Dendritic cell treated with granulocyte-macrophage colony-stimulating factor and Interleukin-4, amounts not matched to agents 40 ng/mL and 50 ng/mL, for 4 days (primary cell): Measurements from ENCODE around the gene CD55.

Experiments
- H3K27ac Mint-ChIP-seq: one replicate; pipeline ENCODE4 v1.8.0; 2022; ENCODE audit warnings: mild to moderate bottlenecking, mixed read lengths
- H3K27me3 Mint-ChIP-seq: one replicate; pipeline ENCODE4 v1.8.0; 2022; ENCODE audit warnings: mild to moderate bottlenecking, mixed read lengths
- H3K36me3 Mint-ChIP-seq: one replicate; pipeline ENCODE4 v1.8.0; 2022; ENCODE audit warnings: low read depth, mixed read lengths
- H3K4me1 Mint-ChIP-seq: one replicate; pipeline ENCODE4 v1.8.0; 2022; ENCODE audit warnings: low read depth, mixed read lengths
- H3K4me3 Mint-ChIP-seq: one replicate; pipeline ENCODE4 v1.8.0; 2022; ENCODE audit warnings: mild to moderate bottlenecking, moderate library complexity, mixed read lengths
- H3K9me3 Mint-ChIP-seq: one replicate; pipeline ENCODE4 v1.8.0; 2022; ENCODE audit warnings: mixed read lengths
- intact Hi-C: fragments of 100-400 bp; cut with micrococcal nuclease; formaldehyde crosslinking; loops from one replicate; pipeline ENCODE4 v1.15.0; 2022

Gene CD55

DNA sequence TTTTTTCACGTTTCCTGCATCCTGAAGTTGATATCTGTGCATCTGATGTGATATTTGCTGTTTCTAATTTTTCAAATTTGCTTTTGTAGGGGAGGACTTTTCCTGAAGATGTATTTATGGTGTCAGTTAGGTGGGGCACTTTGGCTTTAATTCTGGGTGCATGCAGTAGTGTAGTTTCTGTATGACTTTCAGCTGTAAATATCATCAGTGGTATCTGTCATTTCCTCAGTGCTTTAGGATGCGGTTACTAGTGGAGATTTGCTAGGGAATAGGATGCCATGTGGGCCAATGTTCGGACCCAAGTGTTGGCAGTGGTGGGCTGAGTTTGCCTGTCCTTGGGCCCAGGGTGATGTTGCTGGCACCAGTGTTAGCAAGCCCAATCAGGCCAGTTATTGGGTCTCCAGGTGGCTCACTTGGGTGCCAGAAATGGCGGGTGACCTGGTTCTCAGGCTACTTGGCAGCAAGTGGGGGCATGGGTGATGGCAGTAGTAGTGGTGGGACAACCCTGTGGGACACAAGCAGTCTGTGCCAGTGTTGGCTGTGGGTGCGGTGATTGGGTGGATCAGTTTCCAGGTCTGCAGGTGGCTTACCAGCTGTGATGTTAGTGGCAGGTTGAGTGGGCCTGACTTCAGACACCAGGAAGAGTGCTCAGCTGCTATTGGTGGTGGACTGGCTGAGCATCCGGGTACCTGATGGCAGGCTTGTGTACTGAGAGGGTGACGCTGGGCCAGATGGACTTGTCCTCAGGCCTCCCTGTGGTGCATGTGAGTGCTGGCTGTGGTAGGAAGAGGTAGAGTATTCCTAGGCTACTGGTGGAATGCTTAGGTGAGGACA is 24.4 kb downstream of the CD55 start:
- peaks cover 91% of the 10 kb centered on the region for H3K36me3 Mint-ChIP-seq
- H3K27me3 Mint-ChIP-seq, result no peaks in the 10 kb centered on the region
- H3K9me3 Mint-ChIP-seq, result no peaks in the 10 kb centered on the region
- H3K27ac Mint-ChIP-seq, result no peak overlapping the region
- H3K4me1 Mint-ChIP-seq, result peaks cover 25% of the 10 kb centered on the region
- no peak overlapping the region for H3K4me3 Mint-ChIP-seq
- intact Hi-C loops, result no loop called here

DNA sequence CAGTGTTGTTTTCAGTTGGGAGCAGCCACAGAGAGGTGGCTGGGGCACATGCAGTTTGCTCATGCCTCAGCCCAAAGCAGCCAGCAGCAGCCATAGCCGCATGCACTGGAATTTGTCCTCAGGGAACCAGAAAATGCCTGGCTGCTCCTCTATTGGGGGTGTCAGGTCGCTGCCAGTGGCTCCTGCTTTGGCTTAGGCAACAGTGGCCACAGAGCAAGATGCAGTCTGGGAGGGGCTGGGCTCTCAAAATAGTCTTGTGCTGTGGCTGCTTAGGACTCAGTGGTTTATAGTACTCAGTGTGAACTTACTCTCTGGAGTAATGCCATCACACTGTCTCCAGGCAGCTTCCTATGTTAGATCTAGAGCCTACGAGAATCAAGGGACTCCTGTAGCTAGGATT is 25.0 kb downstream of the CD55 start:
- Mint-ChIP-seq H3K27me3 (no peaks in the 10 kb centered on the region), H3K27ac (no peak overlapping the region), H3K4me3 (no peak overlapping the region), H3K9me3 (no peaks in the 10 kb centered on the region), H3K36me3 (peaks cover 90% of the 10 kb centered on the region), H3K4me1 (peaks cover 20% of the 10 kb centered on the region)
- intact Hi-C loops, result no loop called here

DNA sequence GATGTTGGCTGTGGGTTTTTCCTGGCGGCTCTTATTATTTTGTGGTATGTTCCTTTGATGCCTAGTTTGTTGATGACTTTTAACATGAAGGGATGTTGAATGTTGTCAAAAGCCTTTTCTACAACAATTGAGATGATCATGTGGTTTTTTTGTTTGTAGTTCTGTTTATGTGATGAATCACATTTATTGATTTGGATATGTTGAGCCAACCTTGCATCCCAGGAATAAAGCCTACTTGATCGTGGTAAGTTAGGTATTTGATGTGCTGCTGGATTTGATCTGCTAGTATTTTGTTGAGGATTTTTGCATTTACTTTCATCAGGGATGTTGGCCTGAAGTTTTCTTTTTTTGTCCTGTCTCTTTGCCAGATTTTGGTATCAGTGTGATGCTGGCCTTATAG is 28.5 kb downstream of the CD55 start:
- no peaks in the 10 kb centered on the region for H3K9me3 Mint-ChIP-seq
- no peaks in the 10 kb centered on the region for H3K4me1 Mint-ChIP-seq
- intact Hi-C loops, result no loop called here
- H3K36me3 Mint-ChIP-seq, result peaks cover 62% of the 10 kb centered on the region
- H3K27me3 Mint-ChIP-seq, result no peaks in the 10 kb centered on the region
- H3K4me3 Mint-ChIP-seq, result no peak overlapping the region
- no peak overlapping the region for H3K27ac Mint-ChIP-seq

DNA sequence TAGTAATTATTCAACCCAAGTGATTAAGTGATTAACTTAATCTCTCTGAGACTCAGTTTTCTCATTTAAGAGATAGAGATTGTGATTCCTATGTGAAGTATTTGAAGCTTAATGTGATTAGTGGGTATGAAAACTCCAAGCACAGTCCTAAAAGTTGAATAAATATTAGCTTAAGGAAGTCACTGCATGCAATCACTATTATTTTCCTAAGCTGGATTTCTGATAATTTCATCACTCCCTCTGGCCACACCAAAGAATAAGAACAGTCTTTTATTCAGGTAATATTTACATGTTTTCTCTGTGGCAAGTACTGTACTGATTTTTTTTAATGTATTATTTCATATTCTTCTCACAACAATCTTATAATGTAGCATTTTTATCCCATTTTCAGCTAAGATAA is 31.1 kb downstream of the CD55 start:
- Mint-ChIP-seq H3K4me1 (no peaks in the 10 kb centered on the region), H3K27me3 (no peaks in the 10 kb centered on the region), H3K27ac (no peak overlapping the region), H3K4me3 (no peak overlapping the region), H3K9me3 (no peaks in the 10 kb centered on the region), H3K36me3 (peaks cover 37% of the 10 kb centered on the region)
- intact Hi-C loops, result no loop called here

DNA sequence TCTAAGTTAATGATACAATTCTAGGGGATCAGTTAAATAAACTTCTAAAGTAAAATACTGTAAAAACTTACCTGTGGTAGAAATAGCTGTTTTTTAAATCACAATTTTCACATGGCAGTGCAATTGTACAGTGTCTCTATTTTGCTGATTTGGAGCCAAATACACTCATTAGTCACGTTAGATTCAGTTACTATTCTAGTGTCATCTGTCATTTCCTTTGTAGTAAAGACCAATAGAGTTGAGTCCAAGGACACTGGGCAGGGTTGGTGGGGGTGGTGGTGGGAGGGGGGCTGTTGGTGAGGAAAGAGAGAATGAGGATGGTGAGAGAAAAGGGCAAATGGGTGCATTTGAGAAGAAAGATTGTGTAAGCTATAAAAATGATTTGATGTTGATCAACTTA is 33.6 kb downstream of the CD55 start:
- Mint-ChIP-seq H3K36me3 (peaks cover 22% of the 10 kb centered on the region), H3K4me3 (no peak overlapping the region), H3K27ac (no peak overlapping the region), H3K9me3 (no peaks in the 10 kb centered on the region), H3K4me1 (no peaks in the 10 kb centered on the region), H3K27me3 (no peaks in the 10 kb centered on the region)
- intact Hi-C loops, result no loop called here

DNA sequence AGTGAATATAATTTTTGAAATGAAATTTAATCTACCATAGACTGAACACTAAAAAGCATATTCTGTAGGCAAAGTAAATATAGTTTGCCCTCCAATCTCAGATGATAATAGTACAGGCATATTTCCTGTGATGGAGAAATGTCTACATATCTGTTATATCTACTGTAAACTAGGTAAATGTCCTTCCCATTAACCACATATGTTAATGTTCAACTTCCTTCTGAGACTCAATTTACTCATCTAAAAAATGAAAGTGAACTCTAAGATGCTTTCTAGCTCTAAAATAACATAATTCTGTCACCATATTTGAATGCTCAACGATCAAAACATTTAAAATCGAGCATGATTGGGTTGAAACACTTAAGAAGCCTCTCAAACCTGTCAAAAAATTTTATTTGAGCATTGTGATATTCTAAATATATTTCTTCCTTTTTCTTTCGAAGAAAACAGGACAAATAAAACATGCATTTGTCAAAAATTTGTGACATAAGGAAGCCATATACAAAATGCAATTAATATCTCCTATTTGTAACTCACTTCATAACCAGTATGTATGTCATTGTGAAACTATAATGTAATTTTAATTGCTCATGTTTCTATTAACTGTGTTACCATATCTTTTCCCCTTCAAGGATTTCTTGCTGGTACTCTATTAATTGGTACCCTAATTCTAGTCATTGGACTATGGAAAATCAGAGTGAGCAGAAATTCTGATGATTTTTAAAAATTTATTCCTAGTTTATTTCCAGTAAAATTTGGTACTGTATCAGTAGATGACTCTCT is 34.2 kb downstream of the CD55 start:
- no peak overlapping the region for H3K4me3 Mint-ChIP-seq
- H3K36me3 Mint-ChIP-seq, result peaks cover 16% of the 10 kb centered on the region
- H3K4me1 Mint-ChIP-seq, result no peaks in the 10 kb centered on the region
- intact Hi-C loops, result no loop called here
- no peaks in the 10 kb centered on the region for H3K9me3 Mint-ChIP-seq
- no peaks in the 10 kb centered on the region for H3K27me3 Mint-ChIP-seq
- no peak overlapping the region for H3K27ac Mint-ChIP-seq

DNA sequence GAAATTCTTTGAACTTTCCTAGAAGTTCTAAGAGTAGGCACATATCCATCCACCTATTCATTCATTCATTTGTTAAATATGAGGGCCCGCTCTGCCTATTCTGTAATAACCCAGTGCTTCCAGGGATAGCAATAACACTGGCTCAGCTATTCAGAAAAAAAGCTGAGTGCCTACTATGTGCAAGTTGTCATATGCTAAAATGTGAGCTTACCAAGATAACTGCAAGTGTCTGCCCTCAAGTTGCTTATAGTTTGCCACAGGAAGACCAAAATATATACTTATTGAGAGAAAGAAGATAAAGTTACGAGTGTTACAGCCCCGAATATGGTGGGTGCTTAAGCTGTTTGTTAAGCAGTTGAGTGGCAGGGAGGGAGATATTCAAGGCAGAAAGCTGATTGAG is 39.6 kb downstream of the CD55 start:
- H3K36me3 Mint-ChIP-seq, result peaks cover 9% of the 10 kb centered on the region
- intact Hi-C loops, result no loop called here
- H3K4me1 Mint-ChIP-seq, result no peaks in the 10 kb centered on the region

DNA sequence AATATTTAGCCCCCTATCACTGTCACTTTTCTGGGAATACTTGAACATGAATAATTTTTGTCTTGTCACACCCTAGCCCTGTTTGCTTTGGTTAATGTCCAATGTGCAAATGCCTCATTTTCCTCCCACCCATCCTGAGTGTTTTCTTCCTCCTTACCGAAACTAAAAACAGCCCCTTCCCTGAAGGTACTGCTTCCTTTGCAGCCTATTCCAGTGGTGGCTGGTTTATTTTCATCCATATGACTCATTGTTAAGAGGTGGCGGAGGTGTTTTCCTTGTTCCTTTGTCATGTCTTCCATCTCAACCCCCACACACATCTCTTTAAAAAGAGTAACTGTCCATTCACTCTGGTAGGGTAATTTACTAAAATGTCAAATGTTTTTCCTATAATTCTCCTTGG is 40.4 kb downstream of the CD55 start:
- H3K36me3 Mint-ChIP-seq, result peaks cover 9% of the 10 kb centered on the region
- no peak overlapping the region for H3K27ac Mint-ChIP-seq
- intact Hi-C loops, result no loop called here
- no peaks in the 10 kb centered on the region for H3K27me3 Mint-ChIP-seq
- no peaks in the 10 kb centered on the region for H3K9me3 Mint-ChIP-seq
- H3K4me1 Mint-ChIP-seq, result no peaks in the 10 kb centered on the region
- no peak overlapping the region for H3K4me3 Mint-ChIP-seq

More for the DNA sequence above, 39.6 kb downstream of the CD55 start:
- H3K27ac Mint-ChIP-seq, result no peak overlapping the region
- no peaks in the 10 kb centered on the region for H3K27me3 Mint-ChIP-seq
- no peaks in the 10 kb centered on the region for H3K9me3 Mint-ChIP-seq
- H3K4me3 Mint-ChIP-seq, result no peak overlapping the region

DNA sequence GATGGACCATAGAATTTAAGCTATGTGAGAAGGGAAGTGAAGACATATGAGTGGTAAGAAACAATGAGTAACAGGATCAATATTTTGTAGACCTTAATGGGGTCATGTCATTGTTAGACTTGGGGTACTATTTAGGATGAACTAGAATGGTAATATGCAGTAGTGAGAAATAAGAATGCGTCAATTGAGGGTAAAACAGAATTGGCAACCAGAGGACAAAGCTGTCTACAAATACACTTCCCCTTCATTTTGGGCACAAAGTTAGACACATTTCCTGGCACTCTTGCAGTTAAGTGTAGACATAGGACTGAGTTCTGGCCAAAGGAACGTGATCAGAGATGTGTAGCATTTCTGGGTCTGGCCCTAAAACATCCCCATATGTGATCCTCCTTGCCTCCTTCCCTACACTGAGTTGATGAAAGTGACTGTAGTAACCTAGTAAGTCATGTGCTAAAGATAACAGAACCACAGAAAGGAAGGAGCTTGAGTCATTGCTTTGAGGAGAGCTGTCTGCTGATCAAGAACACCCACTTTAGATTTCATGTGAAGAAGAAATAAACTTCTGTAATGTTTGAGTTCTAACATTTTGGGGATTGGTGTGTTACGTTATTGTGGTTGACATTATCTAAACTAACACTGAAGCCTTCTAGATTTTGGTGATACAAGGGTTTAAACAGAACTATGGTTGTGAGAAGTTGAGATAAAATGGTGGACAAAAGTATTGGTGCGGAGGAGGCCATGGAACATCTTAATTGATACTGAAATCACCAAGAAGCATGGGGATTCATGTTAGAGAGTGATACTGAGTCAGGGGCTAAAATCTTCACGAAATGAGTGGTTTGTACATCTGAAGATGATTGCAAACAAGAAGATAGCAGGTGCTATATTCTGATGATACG is 41.7 kb downstream of the CD55 start:
- Mint-ChIP-seq H3K36me3 (peaks cover 9% of the 10 kb centered on the region), H3K4me1 (no peaks in the 10 kb centered on the region), H3K27me3 (no peaks in the 10 kb centered on the region), H3K27ac (no peak overlapping the region), H3K4me3 (no peak overlapping the region), H3K9me3 (no peaks in the 10 kb centered on the region)
- intact Hi-C loops, result no loop called here

DNA sequence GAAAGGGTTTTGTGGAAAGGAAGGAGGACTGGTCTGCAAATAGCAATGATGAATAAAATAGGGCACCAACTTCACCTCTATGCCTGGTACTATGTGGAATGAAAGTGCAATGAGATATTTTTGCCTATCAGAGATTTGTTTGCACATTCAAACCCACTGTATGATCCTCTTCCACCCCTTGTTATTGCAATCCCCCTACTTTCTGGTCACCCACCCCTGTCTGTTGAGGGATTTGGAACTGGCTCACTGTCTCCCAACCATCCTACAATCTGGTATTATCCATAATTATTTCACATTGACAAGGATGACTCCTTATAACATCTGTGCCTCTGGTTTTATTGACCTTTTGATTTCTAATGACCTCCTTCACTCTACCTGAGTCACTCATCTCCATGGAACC is 42.4 kb downstream of the CD55 start:
- Mint-ChIP-seq H3K27me3 (no peaks in the 10 kb centered on the region), H3K36me3 (peaks cover 9% of the 10 kb centered on the region), H3K4me1 (no peaks in the 10 kb centered on the region), H3K9me3 (no peaks in the 10 kb centered on the region), H3K4me3 (no peak overlapping the region), H3K27ac (no peak overlapping the region)
- intact Hi-C loops, result no loop called here

DNA sequence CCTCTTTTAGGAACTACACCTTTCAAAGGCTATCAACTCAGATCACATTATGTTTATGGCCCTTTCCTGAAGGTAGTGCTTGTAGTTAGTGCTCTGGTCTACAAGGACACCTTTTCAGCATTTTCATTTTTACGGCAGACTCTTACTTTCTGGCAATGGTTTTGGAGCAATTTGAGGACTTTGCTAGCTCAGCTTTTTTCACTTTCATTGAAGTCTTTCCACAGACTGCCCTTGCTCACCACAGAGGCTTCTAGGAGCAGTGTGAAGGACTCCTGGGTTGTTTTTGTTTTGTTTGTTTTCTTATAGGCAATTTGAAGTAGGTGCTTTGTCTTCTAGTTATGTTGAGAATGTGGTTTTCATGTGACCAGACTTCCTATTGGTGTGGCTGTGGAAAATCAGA is 43.1 kb downstream of the CD55 start:
- no peak overlapping the region for H3K27ac Mint-ChIP-seq

DNA sequence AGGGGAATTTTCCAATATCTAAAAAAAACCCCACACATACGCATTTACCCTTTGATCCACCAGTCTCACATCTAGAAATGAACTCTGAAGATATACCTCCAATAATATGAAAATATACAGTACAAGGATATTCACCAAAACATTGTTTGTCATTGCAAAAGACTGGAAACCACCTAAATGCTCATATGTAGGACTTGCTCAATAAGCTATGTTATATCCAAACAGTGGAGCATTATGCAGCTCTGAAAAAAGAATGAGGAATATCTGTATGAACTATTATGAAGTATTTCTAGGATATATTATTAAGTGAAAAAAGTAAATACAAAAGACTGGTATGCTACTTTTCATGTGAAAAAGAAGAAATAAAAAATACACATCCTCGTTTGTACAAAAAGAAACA is 43.6 kb downstream of the CD55 start:
- no peaks in the 10 kb centered on the region for H3K36me3 Mint-ChIP-seq
- H3K27ac Mint-ChIP-seq, result no peak overlapping the region
- no peaks in the 10 kb centered on the region for H3K9me3 Mint-ChIP-seq
- H3K27me3 Mint-ChIP-seq, result no peaks in the 10 kb centered on the region
- H3K4me1 Mint-ChIP-seq, result no peaks in the 10 kb centered on the region
- no peak overlapping the region for H3K4me3 Mint-ChIP-seq
- intact Hi-C loops, result no loop called here

More for the DNA sequence above, 43.1 kb downstream of the CD55 start:
- no peaks in the 10 kb centered on the region for H3K27me3 Mint-ChIP-seq
- peaks cover 4% of the 10 kb centered on the region for H3K36me3 Mint-ChIP-seq
- intact Hi-C loops, result no loop called here
- H3K4me1 Mint-ChIP-seq, result no peaks in the 10 kb centered on the region
- H3K9me3 Mint-ChIP-seq, result no peaks in the 10 kb centered on the region
- H3K4me3 Mint-ChIP-seq, result no peak overlapping the region

DNA sequence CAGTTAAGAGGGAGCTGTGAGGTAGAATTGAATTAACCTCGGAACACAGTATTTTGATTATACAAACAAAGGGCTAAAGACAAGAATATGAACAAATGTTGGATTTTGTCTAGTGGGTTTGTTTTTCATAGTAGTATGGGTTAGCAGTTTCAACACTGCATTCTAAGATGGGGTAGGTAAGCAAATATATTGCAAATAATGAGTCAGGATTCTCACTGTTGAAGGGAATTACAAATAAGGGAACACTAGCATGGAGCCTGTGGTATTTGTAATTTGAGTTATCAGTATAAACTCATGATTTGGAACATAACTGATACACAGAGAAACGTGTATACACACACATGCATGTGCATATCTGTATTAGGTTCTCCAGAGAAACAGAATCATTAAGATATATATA is 44.5 kb downstream of the CD55 start:
- intact Hi-C loops, result no loop called here
- H3K4me1 Mint-ChIP-seq, result no peaks in the 10 kb centered on the region
- no peak overlapping the region for H3K4me3 Mint-ChIP-seq
- no peaks in the 10 kb centered on the region for H3K9me3 Mint-ChIP-seq
- no peaks in the 10 kb centered on the region for H3K36me3 Mint-ChIP-seq
- no peaks in the 10 kb centered on the region for H3K27me3 Mint-ChIP-seq
- H3K27ac Mint-ChIP-seq, result no peak overlapping the region

DNA sequence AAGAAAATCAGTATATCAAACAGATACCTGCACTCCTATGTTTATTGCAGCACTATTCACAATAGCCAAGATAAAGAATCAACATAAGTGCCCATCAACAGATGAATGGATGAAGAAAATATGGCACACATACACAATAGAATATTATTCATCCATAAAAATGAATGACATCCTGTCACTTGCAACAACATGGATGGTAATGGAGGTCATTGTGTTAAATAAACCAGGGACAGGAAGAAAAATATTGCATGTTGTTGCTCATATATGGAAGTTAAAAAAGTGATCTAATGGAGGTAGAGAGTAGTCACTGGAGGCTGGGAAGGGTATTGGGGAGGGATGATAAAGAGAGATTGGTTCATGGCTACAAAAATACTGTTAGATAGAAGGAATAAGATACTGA is 67.2 kb downstream of the CD55 start:
- H3K27ac Mint-ChIP-seq, result no peak overlapping the region
- peaks cover 41% of the 10 kb centered on the region for H3K9me3 Mint-ChIP-seq
- intact Hi-C loops, result no loop called here
- no peak overlapping the region for H3K4me3 Mint-ChIP-seq
- no peaks in the 10 kb centered on the region for H3K4me1 Mint-ChIP-seq
- no peaks in the 10 kb centered on the region for H3K36me3 Mint-ChIP-seq
- no peaks in the 10 kb centered on the region for H3K27me3 Mint-ChIP-seq
